Neural progenitor cell (in vitro differentiated cells): ENCODE measurements around the gene KIAA2012. TPM values are rescaled to one million over a fixed set of nuclear protein-coding genes. Genes with fewer than 3 reads are reported as not detected.

ENCODE experiments used
- DNase-seq: peaks from one replicate; pipeline ENCODE4 v3.0.0-alpha.2; 2016; ENCODE audit warnings: low spot score
- H2AFZ ChIP-seq: fragments of 200-600 bp; sonication (generic); replicated peaks from 2 replicates; pipeline ENCODE4 v1.6.1; 2016; ENCODE audit warnings: antibody characterized with exemption
- H3F3A ChIP-seq: fragments of 200-600 bp; sonication (generic); 2 replicates; pipeline ENCODE4 v1.6.1; 2016; ENCODE audit warnings: antibody characterized with exemption, low read depth
- H3K27ac ChIP-seq: fragments of 200-600 bp; sonication (generic); 2 replicates; pipeline ENCODE4 v1.5.1; 2016; ENCODE audit warnings: mild to moderate bottlenecking
- H3K27me3 ChIP-seq: fragments of 200-600 bp; sonication (generic); 2 replicates; pipeline ENCODE4 v1.6.1; 2016; ENCODE audit warnings: mild to moderate bottlenecking, moderate library complexity
- H3K36me3 ChIP-seq: fragments of 200-600 bp; sonication (generic); 2 replicates; pipeline ENCODE4 v1.5.1; 2016
- H3K4me1 ChIP-seq: fragments of 200-600 bp; sonication (generic); 2 replicates; pipeline ENCODE4 v1.6.1; 2016; ENCODE audit warnings: mixed run types
- H3K4me2 ChIP-seq: fragments of 200-600 bp; sonication (generic); 2 replicates; pipeline ENCODE4 v1.6.1; 2016
- H3K4me3 ChIP-seq: fragments of 200-600 bp; sonication (generic); 2 replicates; pipeline ENCODE4 v1.5.1; 2016
- H3K79me2 ChIP-seq: fragments of 200-600 bp; sonication (generic); 2 replicates; pipeline ENCODE4 v1.6.1; 2016; ENCODE audit warnings: low read depth
- H3K9ac ChIP-seq: fragments of 200-600 bp; sonication (generic); 2 replicates; pipeline ENCODE4 v1.6.1; 2016
- H3K9me3 ChIP-seq: fragments of 200-600 bp; sonication (generic); 2 replicates; pipeline ENCODE4 v1.5.1; 2016; ENCODE audit warnings: low read depth
- H4K20me1 ChIP-seq: fragments of 200-600 bp; sonication (generic); 2 replicates; pipeline ENCODE4 v1.6.1; 2016; ENCODE audit warnings: low read depth
- H3K27ac Mint-ChIP-seq: 3 replicates; pipeline ENCODE4 v1.8.0; 2021; ENCODE audit warnings: mixed read lengths
- H3K27me3 Mint-ChIP-seq: 2 replicates; pipeline ENCODE4 v1.8.0; 2022; ENCODE audit warnings: low read depth, mild to moderate bottlenecking, inconsistent platforms, moderate library complexity, mixed read lengths; ENCODE audit not compliant: insufficient read depth
- H3K36me3 Mint-ChIP-seq: 3 replicates; pipeline ENCODE4 v1.8.0; 2021; ENCODE audit warnings: mixed read lengths
- H3K4me1 Mint-ChIP-seq: 3 replicates; pipeline ENCODE4 v1.8.0; 2021; ENCODE audit warnings: mixed read lengths
- H3K4me3 Mint-ChIP-seq: 3 replicates; pipeline ENCODE4 v1.8.0; 2021; ENCODE audit warnings: mild to moderate bottlenecking, moderate library complexity, mixed read lengths
- H3K9me3 Mint-ChIP-seq: 3 replicates; pipeline ENCODE4 v1.8.0; 2020; ENCODE audit warnings: mixed read lengths
- CTCF ChIP-seq: fragments of 200-600 bp; sonication (generic); IDR thresholded peaks from 2 replicates; pipeline ENCODE4 v1.5.1; 2017; ENCODE audit warnings: antibody characterized with exemption, mild to moderate bottlenecking
- EZH2 ChIP-seq: fragments of 200-600 bp; sonication (generic); IDR thresholded peaks from 2 replicates; pipeline ENCODE4 v1.6.1; 2017; ENCODE audit warnings: antibody characterized with exemption, mild to moderate bottlenecking, moderate library complexity
- EZH2phosphoT487 ChIP-seq: fragments of 200-600 bp; sonication (generic); IDR thresholded peaks from 2 replicates; pipeline ENCODE4 v1.6.1; 2017; ENCODE audit warnings: antibody characterized with exemption
- total RNA-seq: library from RNA; depleted of rRNA; stranded (reverse); fragments of >200 nt; gene quantifications from 2 replicates; pipeline ENCODE4 v1.2.3, GENCODE V29; 2015; ENCODE audit warnings: low replicate concordance

KIAA2012 gene
- total RNA-seq, 1 donor from 2014 or later: not detected

GRCh38 chr2:202074324-202074723 is 1.3 kb downstream of the KIAA2012 start:
- Mint-ChIP-seq H3K27me3 (no peaks in the 10 kb centered on the region), H3K36me3 (peaks cover 3% of the 10 kb centered on the region), H3K4me1 (peaks cover 35% of the 10 kb centered on the region), H3K27ac (no peak overlapping the region), H3K9me3 (no peaks in the 10 kb centered on the region), H3K4me3 (no peak overlapping the region)
- no peaks in the 10 kb centered on the region for H3K36me3 ChIP-seq
- DNase-seq: no peak
- no peak overlapping the region for H3K27ac ChIP-seq
- no peak overlapping the region for H3K4me2 ChIP-seq
- no peak for TF ChIP-seq EZH2
- TF ChIP-seq EZH2phosphoT487: no peak
- TF ChIP-seq CTCF: no peak
- peaks cover 11% of the 10 kb centered on the region for H3K4me1 ChIP-seq
- H3K79me2 ChIP-seq: no peaks in the 10 kb centered on the region
- peaks cover 6% of the 10 kb centered on the region for H4K20me1 ChIP-seq
- H3K4me3 ChIP-seq: no peak overlapping the region
- H2AFZ ChIP-seq: no peak overlapping the region
- no peak overlapping the region for H3K9ac ChIP-seq
- H3K27me3 ChIP-seq: no peaks in the 10 kb centered on the region
- H3F3A ChIP-seq: no peaks in the 10 kb centered on the region
- no peaks in the 10 kb centered on the region for H3K9me3 ChIP-seq

- Histone ChIP-seq H3K27ac (no peak overlapping the region), H3K4me3 (no peak overlapping the region), H3K36me3 (no peaks in the 10 kb centered on the region), H4K20me1 (no peaks in the 10 kb centered on the region), H3F3A (peaks cover 9% of the 10 kb centered on the region), H3K79me2 (no peaks in the 10 kb centered on the region), H2AFZ (no peak overlapping the region), H3K4me2 (no peak overlapping the region), H3K4me1 (peaks cover 6% of the 10 kb centered on the region), H3K9me3 (no peaks in the 10 kb centered on the region), H3K9ac (no peak overlapping the region), H3K27me3 (no peaks in the 10 kb centered on the region)
- H3K4me3 Mint-ChIP-seq: no peak overlapping the region
- no peak overlapping the region for H3K27ac Mint-ChIP-seq
- TF ChIP-seq EZH2phosphoT487 (no peak), CTCF (no peak), EZH2 (no peak)
- H3K27me3 Mint-ChIP-seq: peaks cover 2% of the 10 kb centered on the region
- H3K36me3 Mint-ChIP-seq: no peaks in the 10 kb centered on the region
- no peak for DNase-seq
- H3K4me1 Mint-ChIP-seq: peaks cover 13% of the 10 kb centered on the region
- peaks cover 7% of the 10 kb centered on the region for H3K9me3 Mint-ChIP-seq
Measured at GRCh38 chr2:202079310-202079709, 6.3 kb downstream of the KIAA2012 start.

- H3K27ac Mint-ChIP-seq: peak overlapping the region; percentile 53
- Histone ChIP-seq H3K79me2 (no peaks in the 10 kb centered on the region), H3K36me3 (no peaks in the 10 kb centered on the region), H4K20me1 (no peaks in the 10 kb centered on the region), H3K4me1 (peaks cover 23% of the 10 kb centered on the region), H3K9ac (no peak overlapping the region), H3K27me3 (no peaks in the 10 kb centered on the region), H3K4me3 (no peak overlapping the region), H3K27ac (peak overlapping the region; percentile 8), H2AFZ (peak overlapping the region; percentile 48), H3K4me2 (peak overlapping the region; percentile 59), H3F3A (peaks cover 17% of the 10 kb centered on the region), H3K9me3 (no peaks in the 10 kb centered on the region)
- TF ChIP-seq EZH2phosphoT487 (no peak), EZH2 (no peak), CTCF (no peak)
- peak; percentile 67 for DNase-seq
- H3K27me3 Mint-ChIP-seq: peaks cover 4% of the 10 kb centered on the region
- H3K9me3 Mint-ChIP-seq: peaks cover 7% of the 10 kb centered on the region
- no peaks in the 10 kb centered on the region for H3K36me3 Mint-ChIP-seq
- no peak overlapping the region for H3K4me3 Mint-ChIP-seq
- peaks cover 19% of the 10 kb centered on the region for H3K4me1 Mint-ChIP-seq
Measured at GRCh38 chr2:202084265-202084664, 11.2 kb downstream of the KIAA2012 start.
